ENCODE results near the gene ANKRD35.
A peak's percentile ranks its signal among the peaks of the same experiment; 100 is the strongest.

Gene ANKRD35

DNA sequence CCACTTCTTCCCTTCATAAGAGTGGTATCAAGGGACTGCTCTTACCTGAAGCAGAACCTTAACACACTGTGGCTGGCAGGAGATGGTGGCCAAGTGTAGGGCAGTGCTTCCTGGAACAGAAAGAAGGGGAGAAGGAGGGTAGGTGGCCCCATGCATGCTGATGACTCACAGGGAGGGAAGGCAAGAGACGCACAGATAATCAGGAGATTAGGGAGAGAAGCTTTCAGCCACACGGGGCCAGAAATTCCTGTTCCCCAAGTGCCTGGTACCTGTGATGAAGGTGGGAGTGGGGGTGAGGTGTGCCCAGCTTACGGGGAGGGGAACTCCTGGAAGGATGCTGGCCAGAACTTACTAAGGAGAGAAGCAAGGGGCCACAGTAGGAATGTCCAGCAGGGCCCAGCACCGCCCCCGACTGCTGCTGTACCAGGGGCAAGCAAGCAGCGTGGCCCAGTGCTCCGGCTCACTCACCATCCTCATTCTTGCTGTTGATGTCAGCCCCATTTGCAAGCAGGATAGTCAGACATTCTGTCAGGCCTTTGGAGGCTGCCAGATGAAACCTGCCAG is 7.7 kb downstream of the ANKRD35 start:
- H3K4me3 ChIP-seq (ENCODE audit: low read depth in 1 of 2, low read length in 2 of 2): no peak overlapping the region
- H3K36me3 ChIP-seq (ENCODE audit: control insufficient read depth in 1 of 2, insufficient read depth in 2 of 2, low read length in 2 of 2): no peaks in the 10 kb centered on the region
- no peak overlapping the region for H3K27ac ChIP-seq (ENCODE audit: low read length)
- no peaks in the 10 kb centered on the region for H3K27me3 ChIP-seq (ENCODE audit: low read depth, low read length)
- H3K4me1 ChIP-seq (ENCODE audit: control insufficient read depth in 1 of 2, insufficient read depth in 2 of 2, low read length in 2 of 2): peaks cover 0 to 2% of the 10 kb centered on the region in 2 donors
- H3K9me3 ChIP-seq (ENCODE audit: control insufficient read depth in 1 of 2, low read length in 2 of 2): no peaks in the 10 kb centered on the region

DNA sequence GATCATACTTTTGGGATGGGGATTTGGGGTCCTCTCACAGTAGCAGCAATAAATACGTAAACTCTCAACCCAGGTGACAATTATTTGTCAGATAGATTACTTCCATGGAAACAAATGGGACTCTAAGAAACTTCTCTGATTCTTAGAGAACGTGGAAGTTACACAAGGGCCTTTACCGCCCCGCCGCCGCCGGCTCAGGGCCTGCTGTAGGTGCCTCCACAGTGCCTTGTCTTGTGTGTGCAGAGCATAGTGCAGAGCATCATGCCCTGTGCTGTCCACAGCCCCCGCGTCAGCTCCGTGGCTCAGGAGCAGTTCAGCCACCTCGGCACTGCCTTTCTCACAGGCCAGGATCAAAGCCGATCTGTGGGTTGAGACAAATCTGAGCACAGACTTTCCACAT is 11.0 kb downstream of the ANKRD35 start:
- Histone ChIP-seq H3K4me3 (ENCODE audit: low read depth in 1 of 2, low read length in 2 of 2) (no peak overlapping the region), H3K4me1 (ENCODE audit: control insufficient read depth in 1 of 2, insufficient read depth in 2 of 2, low read length in 2 of 2) (peaks cover 0 to 14% of the 10 kb centered on the region in 2 donors), H3K36me3 (ENCODE audit: control insufficient read depth in 1 of 2, insufficient read depth in 2 of 2, low read length in 2 of 2) (no peaks in the 10 kb centered on the region), H3K9me3 (ENCODE audit: control insufficient read depth in 1 of 2, low read length in 2 of 2) (no peaks in the 10 kb centered on the region), H3K27ac (ENCODE audit: low read length) (no peak overlapping the region), H3K27me3 (ENCODE audit: low read depth, low read length) (no peaks in the 10 kb centered on the region)

DNA sequence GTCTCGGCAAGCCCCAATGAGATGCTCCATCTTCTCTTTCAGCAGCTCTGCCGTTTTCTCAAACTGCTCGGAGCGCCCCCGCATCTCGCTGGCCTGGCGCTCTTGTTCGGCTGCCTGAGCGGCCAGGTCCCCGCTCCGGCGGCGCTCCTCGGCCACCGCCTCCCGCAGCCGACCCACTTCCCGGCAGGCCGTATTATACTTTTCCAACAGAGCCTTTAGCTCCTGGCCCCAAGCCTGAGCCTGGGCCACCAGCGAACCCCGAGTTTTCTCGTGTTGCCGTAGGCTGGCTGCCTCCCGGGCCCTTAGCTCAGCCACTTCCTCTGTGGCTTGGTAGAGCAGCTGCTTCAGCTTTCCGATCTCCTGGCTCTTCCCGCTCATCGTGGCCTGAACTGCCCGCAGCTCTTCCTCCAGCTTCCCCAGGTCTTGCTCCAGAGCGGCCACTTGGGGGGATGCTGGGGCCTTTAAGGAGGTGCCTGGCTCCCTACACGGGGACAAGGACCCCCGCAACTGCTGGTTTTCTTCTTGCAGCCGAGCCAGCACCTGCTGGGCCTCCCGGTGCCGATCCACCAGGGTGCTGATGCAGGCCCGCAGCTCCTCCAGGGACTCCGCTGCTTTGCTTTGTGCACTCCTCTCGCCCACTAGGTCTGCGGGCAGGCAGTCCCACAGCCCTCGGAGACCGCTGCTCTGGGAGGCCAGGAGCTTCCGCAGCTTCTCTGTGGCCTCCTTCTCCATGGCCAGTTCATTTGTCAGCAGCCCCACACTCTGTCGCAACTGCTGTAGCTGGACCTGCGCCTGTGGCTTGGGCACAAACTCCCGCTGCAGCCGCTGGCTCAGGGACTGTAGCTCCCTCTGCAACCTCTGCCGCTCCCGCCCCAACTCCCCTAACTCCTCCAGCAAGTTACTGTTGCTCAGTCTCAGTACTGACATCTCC is 13.4 kb downstream of the ANKRD35 start:
- H3K4me3 ChIP-seq (ENCODE audit: low read depth in 1 of 2, low read length in 2 of 2): peak overlapping the region; percentile 68 to 70
- H3K9me3 ChIP-seq (ENCODE audit: control insufficient read depth in 1 of 2, low read length in 2 of 2): no peaks in the 10 kb centered on the region
- peaks cover 0 to 14% of the 10 kb centered on the region in 2 donors for H3K4me1 ChIP-seq (ENCODE audit: control insufficient read depth in 1 of 2, insufficient read depth in 2 of 2, low read length in 2 of 2)
- H3K27me3 ChIP-seq (ENCODE audit: low read depth, low read length): no peaks in the 10 kb centered on the region
- peak overlapping the region; percentile 63 for H3K27ac ChIP-seq (ENCODE audit: low read length)
- H3K36me3 ChIP-seq (ENCODE audit: control insufficient read depth in 1 of 2, insufficient read depth in 2 of 2, low read length in 2 of 2): no peaks in the 10 kb centered on the region

DNA sequence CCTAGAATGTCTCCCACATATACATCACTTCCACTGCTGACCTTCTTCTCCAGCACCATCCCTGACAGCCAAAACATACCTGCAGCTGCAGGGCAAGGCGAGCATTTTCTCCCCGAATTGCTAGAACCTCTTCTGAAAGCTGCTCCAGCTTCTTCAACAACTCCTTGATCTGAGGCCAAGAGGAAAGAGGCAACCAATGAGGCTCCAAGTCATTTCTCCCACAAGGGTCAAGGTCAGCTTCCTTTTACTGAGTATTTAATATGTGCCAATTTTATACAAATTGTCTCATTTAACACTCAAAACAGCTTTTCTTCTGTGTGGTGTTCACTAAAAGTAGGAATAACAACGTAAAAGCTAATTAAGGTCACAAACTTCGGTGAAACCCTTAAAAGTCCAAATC is 17.4 kb downstream of the ANKRD35 start:
- no peaks in the 10 kb centered on the region for H3K36me3 ChIP-seq (ENCODE audit: control insufficient read depth in 1 of 2, insufficient read depth in 2 of 2, low read length in 2 of 2)
- no peaks in the 10 kb centered on the region for H3K27me3 ChIP-seq (ENCODE audit: low read depth, low read length)
- peaks cover 0 to 14% of the 10 kb centered on the region in 2 donors for H3K4me1 ChIP-seq (ENCODE audit: control insufficient read depth in 1 of 2, insufficient read depth in 2 of 2, low read length in 2 of 2)
- H3K9me3 ChIP-seq (ENCODE audit: control insufficient read depth in 1 of 2, low read length in 2 of 2): no peaks in the 10 kb centered on the region
- H3K27ac ChIP-seq (ENCODE audit: low read length): no peak overlapping the region
- H3K4me3 ChIP-seq (ENCODE audit: low read depth in 1 of 2, low read length in 2 of 2): no peak overlapping the region

DNA sequence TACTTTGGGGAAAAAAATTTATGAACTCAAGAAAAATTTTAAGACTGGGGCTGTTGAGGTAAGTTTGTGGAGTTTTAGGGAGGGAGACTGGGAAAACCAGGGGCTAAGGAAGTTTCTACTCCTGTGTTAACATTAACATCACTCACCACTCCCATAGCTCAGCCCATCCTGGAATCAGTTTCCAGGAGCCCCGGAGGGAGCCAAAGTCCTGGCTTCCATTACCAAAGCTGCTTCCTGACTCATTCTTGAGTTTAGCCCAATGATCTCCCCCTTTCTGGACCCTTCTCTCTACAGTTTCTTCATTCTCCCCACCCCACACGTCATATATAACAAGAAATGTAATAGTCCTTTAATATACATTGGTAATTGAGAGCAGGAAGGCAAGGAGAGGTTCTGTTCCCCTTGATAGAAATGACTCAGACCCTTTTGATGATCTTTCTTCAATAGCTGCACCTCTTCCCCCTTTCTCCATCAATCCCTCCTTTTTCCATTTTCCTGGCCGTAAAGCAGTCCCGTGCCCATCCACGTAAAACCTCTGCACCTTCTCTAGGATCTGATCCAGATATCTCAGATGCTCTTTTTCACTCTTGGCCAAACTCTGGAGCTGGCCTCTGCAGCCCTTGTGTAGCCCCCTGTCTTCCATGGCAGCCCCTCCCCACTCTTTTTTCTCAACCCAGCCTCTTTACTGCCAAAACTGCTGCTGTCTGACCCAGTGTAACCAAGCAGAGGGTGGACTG is 22.2 kb downstream of the ANKRD35 start:
- no peak overlapping the region for H3K27ac ChIP-seq (ENCODE audit: low read length)
- H3K36me3 ChIP-seq (ENCODE audit: control insufficient read depth in 1 of 2, insufficient read depth in 2 of 2, low read length in 2 of 2): no peaks in the 10 kb centered on the region
- no peaks in the 10 kb centered on the region for H3K9me3 ChIP-seq (ENCODE audit: control insufficient read depth in 1 of 2, low read length in 2 of 2)
- no peaks in the 10 kb centered on the region for H3K27me3 ChIP-seq (ENCODE audit: low read depth, low read length)
- H3K4me3 ChIP-seq (ENCODE audit: low read depth in 1 of 2, low read length in 2 of 2): no peak overlapping the region
- H3K4me1 ChIP-seq (ENCODE audit: control insufficient read depth in 1 of 2, insufficient read depth in 2 of 2, low read length in 2 of 2): peaks cover 3 to 6% of the 10 kb centered on the region in 2 donors

DNA sequence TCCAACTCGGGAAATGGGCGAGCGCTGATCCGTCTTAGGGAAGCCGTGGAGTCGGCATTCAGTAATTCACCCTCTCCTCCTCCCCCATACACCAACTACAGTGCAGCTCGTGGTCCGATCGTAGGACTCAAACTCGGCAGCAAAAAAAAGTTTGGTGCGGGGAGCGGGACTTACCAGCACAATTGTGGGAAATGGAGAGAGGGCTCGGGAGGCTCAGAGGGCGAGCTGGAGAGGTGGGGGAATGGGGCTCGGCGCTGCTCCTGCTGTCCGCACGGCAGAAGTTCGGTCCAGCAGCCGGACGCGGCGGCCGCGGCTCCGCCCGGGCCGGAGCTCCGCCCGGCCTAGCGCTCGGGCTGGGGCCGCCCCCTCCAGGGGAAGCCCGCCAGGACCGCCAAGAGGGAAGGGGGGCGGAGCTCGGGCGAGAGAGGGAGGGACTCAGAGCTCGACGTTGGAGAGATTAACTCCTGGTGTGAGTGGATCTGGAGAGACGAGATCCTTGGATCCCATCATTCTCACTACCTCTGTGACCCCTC is 26.1 kb downstream of the ANKRD35 start:
- H3K4me3 ChIP-seq (ENCODE audit: low read depth in 1 of 2, low read length in 2 of 2): peak overlapping the region; percentile 88 to 98
- H3K36me3 ChIP-seq (ENCODE audit: control insufficient read depth in 1 of 2, insufficient read depth in 2 of 2, low read length in 2 of 2): peaks cover 12 to 25% of the 10 kb centered on the region in 2 donors
- H3K4me1 ChIP-seq (ENCODE audit: control insufficient read depth in 1 of 2, insufficient read depth in 2 of 2, low read length in 2 of 2): peaks cover 14 to 22% of the 10 kb centered on the region in 2 donors
- H3K27me3 ChIP-seq (ENCODE audit: low read depth, low read length): no peaks in the 10 kb centered on the region
- peak overlapping the region; percentile 76 for H3K27ac ChIP-seq (ENCODE audit: low read length)
- H3K9me3 ChIP-seq (ENCODE audit: control insufficient read depth in 1 of 2, low read length in 2 of 2): no peaks in the 10 kb centered on the region

DNA sequence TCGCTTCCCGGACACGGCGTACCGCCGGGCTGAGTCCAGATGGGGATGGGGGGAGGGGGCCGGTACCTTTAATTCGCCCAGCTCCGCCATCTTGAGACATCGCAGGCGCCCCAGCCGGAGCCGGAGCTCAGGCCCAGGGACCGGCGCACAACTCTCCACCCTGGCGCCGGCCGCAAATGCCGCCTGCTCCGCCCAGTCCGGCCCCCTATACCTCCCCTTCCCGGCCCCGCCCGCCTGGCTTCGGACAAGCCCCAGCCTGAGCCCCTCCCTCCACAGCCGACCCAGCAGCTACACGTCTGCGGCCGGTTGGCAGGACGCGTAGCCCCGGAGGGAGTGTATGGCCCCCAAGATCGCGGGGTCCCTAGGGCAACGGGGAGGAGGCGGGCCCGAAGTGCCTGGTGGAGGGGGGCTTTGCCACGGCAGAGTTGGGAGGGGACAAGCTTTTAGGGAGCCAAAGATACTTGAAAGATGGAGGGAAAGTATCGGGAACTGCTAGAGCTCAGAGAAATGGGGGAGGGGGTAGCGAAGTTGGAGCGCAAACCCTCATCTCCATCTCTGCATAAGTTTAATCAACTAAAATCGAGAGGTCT is 26.7 kb downstream of the ANKRD35 start, which contains the start of gene PIAS3:
PIAS3 (minus strand) TSS at position 181 of the 590 bp plus-strand sequence; CDS start at position 90, 91 bp downstream.
- peaks cover 18 to 30% of the 10 kb centered on the region in 2 donors for H3K36me3 ChIP-seq (ENCODE audit: control insufficient read depth in 1 of 2, insufficient read depth in 2 of 2, low read length in 2 of 2)
- peak within 1 kb of the TSS; percentile 76 for H3K27ac ChIP-seq (ENCODE audit: low read length)
- no peaks in the 10 kb centered on the region for H3K27me3 ChIP-seq (ENCODE audit: low read depth, low read length)
- no peaks in the 10 kb centered on the region for H3K9me3 ChIP-seq (ENCODE audit: control insufficient read depth in 1 of 2, low read length in 2 of 2)
- H3K4me3 ChIP-seq (ENCODE audit: low read depth in 1 of 2, low read length in 2 of 2): peak within 1 kb of the TSS; percentile 88 to 98
- peaks cover 14 to 22% of the 10 kb centered on the region in 2 donors for H3K4me1 ChIP-seq (ENCODE audit: control insufficient read depth in 1 of 2, insufficient read depth in 2 of 2, low read length in 2 of 2)

DNA sequence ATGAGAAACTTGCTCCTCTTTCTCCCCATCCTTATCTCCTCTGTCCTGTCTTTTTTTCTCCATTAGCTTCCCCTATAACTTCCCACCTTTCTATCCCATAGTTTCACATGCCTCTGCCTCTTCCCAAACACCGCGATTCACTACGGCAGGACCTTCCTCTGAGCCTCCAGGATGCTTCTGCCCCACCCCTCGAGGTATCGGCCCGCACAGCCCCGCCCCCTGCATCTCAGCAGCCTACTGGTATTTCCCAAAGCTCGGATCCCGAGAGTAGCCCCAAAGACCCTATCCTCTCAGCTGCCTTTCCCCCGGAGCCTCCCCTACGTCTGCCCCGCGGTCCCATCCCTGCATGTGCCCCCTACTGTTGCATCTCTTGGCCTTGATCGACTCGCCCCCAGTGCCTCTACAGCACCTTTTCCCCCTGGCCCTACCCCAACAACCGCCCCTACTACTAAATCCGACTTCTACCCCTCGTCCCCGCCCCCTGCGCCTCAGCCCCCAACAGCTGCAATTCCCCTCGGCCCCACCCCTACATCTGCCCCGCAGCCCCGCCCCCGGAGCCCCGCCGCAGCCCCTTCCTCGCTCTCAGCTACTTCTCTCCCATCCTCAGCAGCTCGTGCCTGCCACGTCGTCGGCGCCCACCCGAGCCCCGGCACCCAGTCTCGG is 27.3 kb downstream of the ANKRD35 start:
- Histone ChIP-seq H3K36me3 (ENCODE audit: control insufficient read depth in 1 of 2, insufficient read depth in 2 of 2, low read length in 2 of 2) (peaks cover 24 to 36% of the 10 kb centered on the region in 2 donors), H3K4me1 (ENCODE audit: control insufficient read depth in 1 of 2, insufficient read depth in 2 of 2, low read length in 2 of 2) (peaks cover 14 to 22% of the 10 kb centered on the region in 2 donors), H3K27me3 (ENCODE audit: low read depth, low read length) (no peaks in the 10 kb centered on the region), H3K4me3 (ENCODE audit: low read depth in 1 of 2, low read length in 2 of 2) (peak overlapping the region; percentile 88 to 98), H3K9me3 (ENCODE audit: control insufficient read depth in 1 of 2, low read length in 2 of 2) (no peaks in the 10 kb centered on the region), H3K27ac (ENCODE audit: low read length) (no peak overlapping the region)

DNA sequence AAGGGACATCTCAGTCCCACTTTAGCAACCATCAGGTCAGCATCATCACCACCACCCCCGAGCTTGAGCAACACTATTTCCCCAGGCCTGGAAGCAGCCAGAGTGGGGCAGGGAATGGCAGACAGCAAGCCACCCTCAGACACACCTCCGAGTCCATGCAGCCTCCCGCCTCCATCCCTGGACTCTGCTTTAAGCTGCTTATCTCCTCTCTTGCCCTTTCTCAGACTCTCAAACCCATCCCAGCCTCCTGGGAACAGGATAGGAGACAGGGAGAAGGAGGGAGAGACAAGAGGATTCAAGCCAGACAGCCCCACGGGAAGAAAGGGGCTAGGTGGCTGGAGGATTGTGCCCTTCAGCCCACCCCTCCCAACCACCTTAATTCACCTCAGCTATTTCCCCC is 28.5 kb downstream of the ANKRD35 start:
- no peaks in the 10 kb centered on the region for H3K27me3 ChIP-seq (ENCODE audit: low read depth, low read length)
- H3K9me3 ChIP-seq (ENCODE audit: control insufficient read depth in 1 of 2, low read length in 2 of 2): no peaks in the 10 kb centered on the region
- no peak overlapping the region for H3K27ac ChIP-seq (ENCODE audit: low read length)
- H3K36me3 ChIP-seq (ENCODE audit: control insufficient read depth in 1 of 2, insufficient read depth in 2 of 2, low read length in 2 of 2): peaks cover 24 to 41% of the 10 kb centered on the region in 2 donors
- H3K4me3 ChIP-seq (ENCODE audit: low read depth in 1 of 2, low read length in 2 of 2): no peak overlapping the region
- H3K4me1 ChIP-seq (ENCODE audit: control insufficient read depth in 1 of 2, insufficient read depth in 2 of 2, low read length in 2 of 2): peaks cover 14 to 22% of the 10 kb centered on the region in 2 donors

DNA sequence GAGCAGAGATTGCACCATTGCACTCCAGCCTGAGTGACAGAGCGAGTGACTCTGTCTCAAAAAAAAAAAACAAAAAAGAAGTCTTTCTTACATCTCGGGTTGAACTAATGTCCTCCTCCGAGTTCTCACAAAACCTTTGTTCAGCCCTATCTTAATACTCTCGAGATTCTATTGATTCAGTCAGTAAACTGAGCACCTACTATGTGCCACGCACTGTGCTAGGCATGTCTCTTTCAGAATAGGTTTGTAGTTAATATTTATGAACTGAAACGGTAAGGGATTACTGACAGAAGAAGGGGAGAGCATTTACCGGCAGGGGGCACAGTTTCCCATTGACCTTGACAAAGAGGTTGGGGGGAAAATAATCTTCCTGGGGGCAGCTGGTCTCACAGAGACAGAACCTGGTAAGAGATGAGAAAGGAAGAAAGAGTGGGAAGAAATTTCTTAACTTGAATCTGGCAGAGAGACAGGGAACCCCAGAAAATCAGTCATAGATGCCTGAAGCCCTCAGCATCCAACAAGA is 30.2 kb downstream of the ANKRD35 start:
- H3K4me3 ChIP-seq (ENCODE audit: low read depth in 1 of 2, low read length in 2 of 2): no peak overlapping the region
- peaks cover 32 to 56% of the 10 kb centered on the region in 2 donors for H3K36me3 ChIP-seq (ENCODE audit: control insufficient read depth in 1 of 2, insufficient read depth in 2 of 2, low read length in 2 of 2)
- no peaks in the 10 kb centered on the region for H3K27me3 ChIP-seq (ENCODE audit: low read depth, low read length)
- H3K9me3 ChIP-seq (ENCODE audit: control insufficient read depth in 1 of 2, low read length in 2 of 2): no peaks in the 10 kb centered on the region
- peaks cover 14 to 22% of the 10 kb centered on the region in 2 donors for H3K4me1 ChIP-seq (ENCODE audit: control insufficient read depth in 1 of 2, insufficient read depth in 2 of 2, low read length in 2 of 2)
- no peak overlapping the region for H3K27ac ChIP-seq (ENCODE audit: low read length)
